ENCODE measurements around the gene TTC7B. TPM values are rescaled to one million over a fixed set of nuclear protein-coding genes. Genes with fewer than 3 reads are reported as not detected.
"Not testable (repeated sequence)": the region's sequence is repeated elsewhere in the genome, so short reads cannot be mapped to it uniquely, and the experiment has no call there.

TTC7B gene
- total and polyA plus RNA-seq, 2 donors (not counting 1 experiment from before 2014, with no cell fraction given), result 18.8 to 37.5 TPM

DNA sequence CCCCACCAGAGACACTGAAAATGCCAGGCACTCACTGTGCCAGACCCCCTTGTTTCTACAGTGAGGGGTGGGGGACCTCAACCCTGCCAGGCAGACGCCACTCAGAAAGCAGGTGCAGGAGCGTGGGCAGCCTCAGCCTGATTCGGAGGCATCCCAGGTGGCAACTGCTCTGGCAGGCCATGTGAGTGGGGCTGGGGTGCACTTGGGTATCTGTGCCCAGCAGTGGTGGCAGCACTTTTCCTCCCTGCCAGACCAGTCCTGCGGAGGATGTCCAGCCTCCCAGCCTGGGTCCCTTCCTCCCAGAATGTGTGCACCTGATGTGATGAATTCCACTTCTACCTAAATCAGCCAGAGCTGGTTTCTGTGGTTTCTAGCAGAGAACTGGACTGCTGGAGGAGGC lies 13.4 kb upstream of the TTC7B start:
- H3K9ac ChIP-seq (ENCODE audit: insufficient read depth, low read length), result no peak overlapping the region
- TF ChIP-seq EZH2 (IDR thresholded peaks at IDR 0.05; ENCODE audit: low read length, missing control alignments), result no peak
- TF ChIP-seq, protein P1, sequence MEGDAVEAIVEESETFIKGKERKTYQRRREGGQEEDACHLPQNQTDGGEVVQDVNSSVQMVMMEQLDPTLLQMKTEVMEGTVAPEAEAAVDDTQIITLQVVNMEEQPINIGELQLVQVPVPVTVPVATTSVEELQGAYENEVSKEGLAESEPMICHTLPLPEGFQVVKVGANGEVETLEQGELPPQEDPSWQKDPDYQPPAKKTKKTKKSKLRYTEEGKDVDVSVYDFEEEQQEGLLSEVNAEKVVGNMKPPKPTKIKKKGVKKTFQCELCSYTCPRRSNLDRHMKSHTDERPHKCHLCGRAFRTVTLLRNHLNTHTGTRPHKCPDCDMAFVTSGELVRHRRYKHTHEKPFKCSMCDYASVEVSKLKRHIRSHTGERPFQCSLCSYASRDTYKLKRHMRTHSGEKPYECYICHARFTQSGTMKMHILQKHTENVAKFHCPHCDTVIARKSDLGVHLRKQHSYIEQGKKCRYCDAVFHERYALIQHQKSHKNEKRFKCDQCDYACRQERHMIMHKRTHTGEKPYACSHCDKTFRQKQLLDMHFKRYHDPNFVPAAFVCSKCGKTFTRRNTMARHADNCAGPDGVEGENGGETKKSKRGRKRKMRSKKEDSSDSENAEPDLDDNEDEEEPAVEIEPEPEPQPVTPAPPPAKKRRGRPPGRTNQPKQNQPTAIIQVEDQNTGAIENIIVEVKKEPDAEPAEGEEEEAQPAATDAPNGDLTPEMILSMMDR (conservative IDR thresholded peaks at IDR 0.05 in 1 of 2, IDR thresholded peaks at IDR 0.05 in 1 of 2; ENCODE audit: low read depth in 1 of 2, low read length in 2 of 2), result no peak

DNA sequence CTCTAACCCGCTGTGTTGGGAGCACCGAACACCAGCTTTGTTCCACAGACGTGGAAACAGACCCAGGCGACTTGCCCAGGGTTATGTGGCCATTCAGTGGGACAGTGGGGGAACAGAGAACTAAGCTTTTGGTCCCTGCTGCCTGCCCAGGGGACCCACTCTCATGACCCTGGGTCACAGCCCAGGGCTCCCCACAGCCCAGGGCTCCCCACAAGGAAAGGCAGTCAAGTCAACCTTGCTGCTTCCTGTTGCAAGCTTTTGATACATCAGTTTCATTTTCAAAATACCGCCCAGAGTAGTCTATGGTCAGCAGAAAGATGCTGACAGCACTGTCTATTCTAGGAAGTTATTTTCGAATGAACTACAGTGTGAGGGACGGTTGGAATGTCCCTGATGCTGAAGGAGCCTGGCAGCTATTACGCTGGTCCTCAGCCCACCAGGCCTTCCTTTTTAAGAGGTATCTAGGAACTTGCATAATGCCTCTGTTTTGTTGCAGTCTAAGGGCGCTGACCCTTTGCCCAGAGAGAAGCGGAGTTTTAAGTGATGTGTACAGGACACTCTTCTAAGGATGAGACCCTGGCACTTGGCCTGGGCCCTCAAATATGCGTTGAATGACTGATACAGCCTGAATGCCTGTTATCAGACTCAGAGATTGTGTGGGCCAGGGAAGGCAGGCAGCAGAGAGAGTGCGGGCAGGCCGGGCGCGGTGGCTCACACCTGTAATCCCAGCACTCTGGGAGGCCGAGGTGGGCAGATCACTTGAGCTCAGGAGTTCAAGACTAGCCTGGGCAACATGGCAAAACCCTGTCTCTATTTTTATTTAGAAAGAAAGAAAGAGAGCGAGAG lies 12.6 kb upstream of the TTC7B start:
- Histone ChIP-seq H3K79me2 (ENCODE audit: control insufficient read depth, insufficient read depth, low read length) (no peaks in the 10 kb centered on the region), H3K4me1 (ENCODE audit: control insufficient read depth, extremely low read depth, insufficient read depth, low read length) (peaks cover 6% of the 10 kb centered on the region), H3K36me3 (ENCODE audit: control insufficient read depth, insufficient read depth, low read length) (no peaks in the 10 kb centered on the region), H3K27ac (ENCODE audit: insufficient read depth, low read length) (no peak overlapping the region), H3K9ac (ENCODE audit: insufficient read depth, low read length) (no peak overlapping the region), H3K4me3 (replicated peaks in 1 of 4; ENCODE audit: control extremely low read depth in 1 of 4, insufficient read depth in 1 of 4, low read depth in 3 of 4, low read length in 4 of 4) (peak overlapping the region in 1 of 4 experiments; percentile 39), H3K27me3 (ENCODE audit: control insufficient read depth, insufficient read depth, low read length) (no peaks in the 10 kb centered on the region), H4K20me1 (ENCODE audit: control insufficient read depth, extremely low read depth, insufficient read depth, low read length) (no peaks in the 10 kb centered on the region), H3K9me3 (ENCODE audit: control insufficient read depth, insufficient read depth, low read depth, low read length) (no peaks in the 10 kb centered on the region), H2AFZ (ENCODE audit: low read length) (peak overlapping the region; percentile 61), H3K4me2 (ENCODE audit: extremely low read depth, insufficient read depth, low read length) (peak overlapping the region; percentile 65)
- TF ChIP-seq, protein P1 (conservative IDR thresholded peaks at IDR 0.05 in 1 of 2, IDR thresholded peaks at IDR 0.05 in 1 of 2; ENCODE audit: low read depth in 1 of 2, low read length in 2 of 2), result no peak
- TF ChIP-seq EZH2 (IDR thresholded peaks at IDR 0.05; ENCODE audit: low read length, missing control alignments), result no peak
- no peak for DNase-seq (ENCODE audit: low read depth in 2 of 2)

More for the DNA sequence above, 13.4 kb upstream of the TTC7B start:
- no peak for DNase-seq (ENCODE audit: low read depth in 2 of 2)
- Histone ChIP-seq H4K20me1 (ENCODE audit: control insufficient read depth, extremely low read depth, insufficient read depth, low read length) (no peaks in the 10 kb centered on the region), H3K36me3 (ENCODE audit: control insufficient read depth, insufficient read depth, low read length) (no peaks in the 10 kb centered on the region), H3K4me3 (replicated peaks in 1 of 4; ENCODE audit: control extremely low read depth in 1 of 4, insufficient read depth in 1 of 4, low read depth in 3 of 4, low read length in 4 of 4) (no peak overlapping the region), H3K9me3 (ENCODE audit: control insufficient read depth, insufficient read depth, low read depth, low read length) (no peaks in the 10 kb centered on the region), H3K4me1 (ENCODE audit: control insufficient read depth, extremely low read depth, insufficient read depth, low read length) (peaks cover 6% of the 10 kb centered on the region), H3K27me3 (ENCODE audit: control insufficient read depth, insufficient read depth, low read length) (no peaks in the 10 kb centered on the region), H3K4me2 (ENCODE audit: extremely low read depth, insufficient read depth, low read length) (no peak overlapping the region), H3K27ac (ENCODE audit: insufficient read depth, low read length) (no peak overlapping the region), H2AFZ (ENCODE audit: low read length) (no peak overlapping the region), H3K79me2 (ENCODE audit: control insufficient read depth, insufficient read depth, low read length) (no peaks in the 10 kb centered on the region)

DNA sequence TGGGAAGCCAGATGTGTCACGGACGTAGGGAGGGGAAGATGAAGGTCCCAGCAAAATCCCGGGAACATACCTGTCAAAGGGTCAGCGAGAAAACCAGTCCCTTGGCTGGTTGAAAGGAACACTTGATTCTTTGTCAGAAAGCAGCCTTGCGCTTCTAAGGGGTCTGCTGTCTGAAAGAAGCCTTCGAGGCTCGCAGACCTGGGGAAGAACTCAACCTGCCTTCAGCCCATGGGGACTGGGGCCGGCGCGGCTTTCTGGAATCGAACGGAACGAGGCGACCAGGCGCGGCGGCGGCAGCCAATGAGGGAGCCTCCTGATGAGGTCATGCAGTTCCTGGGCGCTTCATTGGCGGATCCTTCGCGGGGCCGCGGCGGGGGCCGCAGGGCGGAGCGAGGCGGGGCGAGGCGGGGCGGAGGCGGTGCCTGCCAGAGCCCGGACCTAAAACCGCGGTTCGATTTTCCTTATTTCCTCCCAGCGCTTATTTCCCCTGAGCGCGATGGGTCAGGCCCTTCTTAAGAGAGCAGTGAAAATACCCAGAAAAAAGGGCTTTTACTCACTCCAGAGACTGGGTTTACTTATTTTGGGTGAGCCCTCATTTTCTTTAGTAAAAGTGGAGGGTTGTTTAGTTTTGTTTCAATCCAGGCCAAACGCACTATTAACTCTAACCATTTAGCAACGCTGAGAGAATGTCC lies 11.8 kb upstream of the TTC7B start:
- Histone ChIP-seq H3K9me3 (ENCODE audit: control insufficient read depth, insufficient read depth, low read depth, low read length) (no peaks in the 10 kb centered on the region), H3K9ac (ENCODE audit: insufficient read depth, low read length) (no peak overlapping the region), H3K4me2 (ENCODE audit: extremely low read depth, insufficient read depth, low read length) (peak overlapping the region; percentile 94), H4K20me1 (ENCODE audit: control insufficient read depth, extremely low read depth, insufficient read depth, low read length) (no peaks in the 10 kb centered on the region), H3K4me1 (ENCODE audit: control insufficient read depth, extremely low read depth, insufficient read depth, low read length) (peaks cover 6% of the 10 kb centered on the region), H3K27ac (ENCODE audit: insufficient read depth, low read length) (no peak overlapping the region), H3K36me3 (ENCODE audit: control insufficient read depth, insufficient read depth, low read length) (no peaks in the 10 kb centered on the region), H3K79me2 (ENCODE audit: control insufficient read depth, insufficient read depth, low read length) (no peaks in the 10 kb centered on the region), H3K4me3 (replicated peaks in 1 of 4; ENCODE audit: control extremely low read depth in 1 of 4, insufficient read depth in 1 of 4, low read depth in 3 of 4, low read length in 4 of 4) (peak overlapping the region; percentile 35 to 52 (median 42)), H2AFZ (ENCODE audit: low read length) (peak overlapping the region; percentile 93), H3K27me3 (ENCODE audit: control insufficient read depth, insufficient read depth, low read length) (no peaks in the 10 kb centered on the region)
- peak; percentile 77 to 81 for DNase-seq (ENCODE audit: low read depth in 2 of 2)
- TF ChIP-seq, protein P1 (conservative IDR thresholded peaks at IDR 0.05 in 1 of 2, IDR thresholded peaks at IDR 0.05 in 1 of 2; ENCODE audit: low read depth in 1 of 2, low read length in 2 of 2), result no peak
- TF ChIP-seq EZH2 (IDR thresholded peaks at IDR 0.05; ENCODE audit: low read length, missing control alignments), result no peak

DNA sequence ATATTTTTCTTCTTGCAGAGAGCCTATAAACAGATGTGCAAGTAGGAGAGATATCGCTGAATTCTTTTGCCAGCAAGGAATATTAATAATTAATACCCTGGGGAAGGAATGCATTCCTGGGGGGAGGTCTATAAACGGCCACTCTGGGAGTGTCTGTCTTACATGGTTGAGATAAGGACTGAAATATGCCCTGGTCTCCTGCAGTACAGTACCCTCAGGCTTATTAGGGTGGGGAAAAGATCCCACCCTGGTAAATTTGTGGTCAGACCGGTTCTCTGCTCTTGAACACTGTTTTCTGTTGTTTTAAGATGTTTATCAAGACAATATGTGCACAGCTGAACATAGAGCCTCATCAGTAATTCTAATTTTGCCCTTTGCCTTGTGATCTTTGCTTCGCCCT lies 7.3 kb upstream of the TTC7B start:
- not testable (repeated sequence) for H2AFZ ChIP-seq (ENCODE audit: low read length); H4K20me1 ChIP-seq (ENCODE audit: control insufficient read depth, extremely low read depth, insufficient read depth, low read length); H3K9ac ChIP-seq (ENCODE audit: insufficient read depth, low read length); H3K27me3 ChIP-seq (ENCODE audit: control insufficient read depth, insufficient read depth, low read length); DNase-seq (ENCODE audit: low read depth in 2 of 2); H3K4me2 ChIP-seq (ENCODE audit: extremely low read depth, insufficient read depth, low read length); H3K79me2 ChIP-seq (ENCODE audit: control insufficient read depth, insufficient read depth, low read length); H3K36me3 ChIP-seq (ENCODE audit: control insufficient read depth, insufficient read depth, low read length); H3K4me1 ChIP-seq (ENCODE audit: control insufficient read depth, extremely low read depth, insufficient read depth, low read length); H3K4me3 ChIP-seq (replicated peaks in 1 of 4; ENCODE audit: control extremely low read depth in 1 of 4, insufficient read depth in 1 of 4, low read depth in 3 of 4, low read length in 4 of 4); H3K9me3 ChIP-seq (ENCODE audit: control insufficient read depth, insufficient read depth, low read depth, low read length); H3K27ac ChIP-seq (ENCODE audit: insufficient read depth, low read length)

Data from fibroblast of lung (primary cell).